Activated CD4-positive, alpha-beta T cell treated with anti-CD3 and anti-CD28 coated beads, Interleukin-2, amount 50 U/mL, for 16 hours (primary cell): ENCODE data around the gene HABP2.

Experiments used
- DNase-seq: peaks from one replicate; pipeline ENCODE4 v3.0.0-alpha.2; 2020

Gene HABP2

DNA sequence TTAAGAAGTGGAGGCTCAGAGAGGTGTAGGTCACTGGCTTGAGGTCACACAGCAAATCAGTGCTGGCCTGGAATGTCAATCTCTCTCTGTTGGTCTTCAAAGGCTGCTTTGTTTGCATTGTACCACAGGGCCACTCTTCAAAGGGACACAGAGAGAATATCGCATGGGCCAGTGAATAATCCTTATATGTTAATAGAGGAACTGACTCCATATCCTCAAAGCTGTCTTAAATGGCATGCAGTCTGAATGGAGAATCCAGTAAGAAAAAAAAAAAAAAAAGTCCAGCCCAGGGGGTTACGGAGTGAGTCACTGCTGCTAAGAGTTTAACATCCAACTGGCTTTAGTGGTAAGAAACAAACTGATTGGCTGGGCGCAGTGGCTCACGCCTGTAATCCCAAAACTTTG is 56.9 kb downstream of the HABP2 start:
- DNase-seq, result no peak

DNA sequence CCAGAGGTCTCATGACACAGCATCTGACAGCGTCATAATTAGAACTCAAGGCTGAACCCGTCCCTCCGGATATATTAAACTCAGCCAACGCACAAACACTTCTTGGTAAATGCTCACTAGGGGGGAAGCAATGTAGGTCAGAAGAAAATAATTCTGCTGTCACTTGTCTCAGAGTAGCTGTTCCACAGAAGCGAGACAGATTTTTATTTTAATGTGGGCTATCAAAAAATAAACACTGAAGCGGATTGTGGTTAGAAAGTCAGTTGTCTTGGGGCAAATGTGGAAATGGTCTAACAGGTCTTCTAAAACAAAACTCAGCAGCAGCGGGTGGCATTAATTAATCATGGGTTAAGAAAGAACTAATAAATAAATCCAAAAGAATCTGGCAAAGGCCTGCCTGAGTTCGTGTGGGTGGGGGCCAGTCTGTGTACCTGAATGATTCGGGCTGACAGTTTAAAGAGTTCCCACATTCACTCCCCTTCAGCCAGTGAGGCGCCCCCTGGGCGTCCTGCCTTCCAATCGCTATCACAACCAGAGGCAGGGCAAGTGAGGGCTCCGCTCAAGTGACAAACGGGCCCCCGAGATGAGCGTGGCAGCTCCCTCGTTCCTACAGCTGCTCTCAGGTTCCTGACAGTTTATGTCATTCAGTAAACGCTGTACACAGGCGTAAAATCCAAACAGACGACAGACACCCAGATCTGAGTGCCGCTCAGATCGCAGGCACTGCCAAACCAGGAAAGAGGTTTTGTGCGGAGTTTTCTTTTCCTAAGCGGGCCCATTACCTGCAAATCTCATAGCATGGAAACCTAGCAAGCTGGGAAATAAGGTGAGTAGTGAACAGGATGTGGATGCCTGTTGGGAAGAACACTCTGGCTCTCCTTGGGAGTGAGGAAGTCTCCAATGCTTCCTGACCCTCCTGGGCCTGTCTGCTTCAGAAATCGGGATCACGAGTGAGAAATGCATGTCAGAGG is 58.1 kb downstream of the HABP2 start:
- no peak for DNase-seq

DNA sequence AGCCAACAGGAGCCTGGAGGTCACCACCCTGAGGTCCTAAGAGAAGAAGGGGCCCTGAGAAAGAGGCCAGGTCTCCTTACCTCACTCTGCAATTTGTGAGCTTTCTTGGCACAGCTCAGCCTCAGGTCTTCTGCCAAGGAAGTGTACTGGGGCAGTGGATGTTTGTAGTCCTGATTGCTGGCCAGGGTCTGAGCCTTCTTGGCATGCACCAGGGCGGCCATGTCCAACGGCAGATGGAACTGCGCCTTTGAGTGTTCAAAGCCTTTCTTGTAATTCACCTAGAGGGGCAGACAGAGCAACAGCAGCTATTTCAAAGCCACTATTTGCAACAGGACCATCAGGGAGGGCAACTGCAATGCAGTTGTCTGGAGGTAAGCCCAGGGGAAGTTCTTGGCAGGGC is 59.3 kb downstream of the HABP2 start:
- DNase-seq, result no peak

DNA sequence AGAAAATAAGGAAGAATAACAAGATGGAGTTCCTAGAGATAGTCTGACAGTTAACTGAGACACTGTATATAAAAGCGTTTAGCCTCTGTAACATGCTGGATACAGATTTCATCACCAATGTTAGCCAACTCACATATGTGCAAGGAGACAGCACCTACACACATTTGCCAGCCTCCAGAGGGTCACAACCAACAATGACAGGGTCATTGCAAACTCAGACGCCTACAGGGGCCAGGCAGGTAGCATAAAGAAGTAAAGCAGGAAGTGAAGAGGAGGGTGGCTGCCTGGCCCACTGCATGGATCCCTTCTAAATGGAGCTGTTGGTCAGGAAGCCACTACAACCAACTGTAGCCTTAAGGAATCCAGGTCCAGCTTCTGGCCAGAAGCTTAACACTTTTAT is 60.6 kb downstream of the HABP2 start:
- no peak for DNase-seq

DNA sequence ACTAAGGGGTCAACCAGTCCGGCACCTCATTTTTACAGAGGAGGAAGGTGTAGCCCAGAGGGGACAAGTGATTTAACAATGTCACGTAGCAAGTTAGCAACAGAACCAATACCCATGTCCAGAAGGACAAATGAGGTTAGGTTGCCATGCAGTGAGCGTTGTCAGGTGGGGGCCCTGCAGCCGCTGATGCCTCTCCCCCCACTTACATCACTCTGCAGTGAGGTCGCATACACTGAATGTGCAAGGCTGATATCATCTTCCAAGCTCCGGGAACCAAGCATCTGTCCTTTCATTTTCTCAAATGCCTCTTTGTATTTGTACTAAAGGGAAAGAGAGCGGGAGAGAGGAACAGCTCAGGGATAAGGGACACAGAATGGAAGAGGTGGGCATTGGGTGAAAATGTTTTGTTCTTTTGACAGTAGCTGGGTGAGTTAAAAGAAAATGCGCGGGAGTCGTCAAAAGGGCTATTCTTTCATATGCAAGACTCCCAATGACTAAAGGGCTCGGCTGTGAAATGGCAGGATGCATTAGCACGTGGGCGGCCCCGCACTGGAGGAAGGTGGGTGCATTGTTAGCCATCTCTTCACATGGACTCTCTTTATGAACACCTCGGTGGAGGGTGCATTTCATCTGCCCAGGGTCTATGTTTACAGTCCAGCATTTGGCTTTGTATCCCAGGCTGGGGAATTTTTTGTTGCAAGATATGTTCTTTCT is 61.3 kb downstream of the HABP2 start:
- DNase-seq, result no peak

DNA sequence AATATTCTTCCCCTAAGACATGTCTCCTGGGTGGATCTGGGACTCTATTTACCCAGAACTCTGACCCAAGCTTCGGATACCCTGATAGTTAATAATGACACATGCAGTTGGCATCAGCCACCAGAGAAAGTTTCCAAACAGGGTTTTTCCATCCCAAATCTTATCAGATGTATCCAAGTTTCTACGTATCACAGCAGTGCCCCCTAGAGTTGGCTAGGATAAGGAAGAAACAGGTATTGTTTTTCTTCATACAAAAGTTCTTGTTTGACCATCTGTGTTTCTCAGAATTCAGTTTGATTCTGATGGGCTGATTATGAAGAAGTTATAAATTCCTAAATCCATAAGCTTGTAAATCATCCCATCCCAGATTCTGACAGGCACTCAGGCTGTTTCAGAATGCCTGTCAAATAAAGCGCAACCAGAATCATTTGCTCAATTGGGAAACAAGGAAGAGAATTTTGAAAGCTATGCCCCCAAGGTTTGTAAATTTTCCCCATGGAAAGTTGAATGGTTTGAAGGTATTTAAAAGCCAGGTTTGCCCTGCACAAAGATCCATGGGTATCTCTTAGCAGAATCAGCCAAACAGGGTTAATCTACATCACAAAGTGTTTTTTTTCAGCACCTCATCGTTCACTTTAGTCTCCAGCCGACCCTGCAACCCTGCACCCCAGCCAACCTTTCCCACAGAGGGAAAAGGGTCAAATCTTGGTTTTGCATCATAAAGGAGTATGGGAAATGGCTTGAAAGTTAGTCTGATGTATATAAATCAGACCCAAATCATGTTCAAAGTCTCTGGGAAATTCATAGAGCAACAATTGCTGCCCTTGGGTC is 63.6 kb downstream of the HABP2 start:
- DNase-seq, result no peak

DNA sequence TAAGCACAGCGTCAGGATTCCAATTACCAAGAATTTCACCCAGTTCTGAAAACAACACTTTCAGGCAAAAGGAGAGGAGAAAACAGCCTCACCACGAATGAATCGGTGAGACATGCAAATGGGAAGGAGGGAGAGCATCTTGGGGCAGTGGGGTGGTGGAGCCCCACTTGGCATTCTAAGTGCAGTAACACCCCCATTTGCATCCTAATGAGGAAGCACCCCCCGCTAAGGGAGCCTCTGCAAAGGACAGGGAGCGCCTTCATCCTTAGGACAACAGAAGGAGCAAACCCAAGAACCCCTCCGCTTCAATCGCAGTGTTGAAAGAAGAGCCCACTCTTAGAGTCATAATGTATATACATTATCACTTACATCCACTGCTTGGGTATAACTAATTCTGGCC is 64.2 kb downstream of the HABP2 start:
- DNase-seq, result no peak

DNA sequence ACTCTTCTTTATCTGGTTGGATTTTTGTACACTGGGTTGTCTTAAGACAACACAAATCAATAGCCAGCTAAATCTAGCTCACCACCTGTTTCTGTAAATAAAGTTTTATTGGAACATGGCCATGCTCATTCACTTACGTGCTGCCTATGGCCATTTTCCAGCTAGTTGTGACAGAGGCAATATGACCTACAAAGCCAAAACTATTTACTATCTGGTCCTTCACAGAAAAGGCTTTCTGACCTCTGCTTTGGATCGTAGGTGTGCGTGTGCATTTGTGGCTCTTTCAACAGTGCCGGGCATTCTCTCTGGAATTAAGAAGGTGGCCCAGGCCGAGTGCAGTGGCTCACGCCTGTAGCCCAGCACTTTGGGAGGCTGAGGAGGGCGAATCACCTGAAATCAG is 65.5 kb downstream of the HABP2 start:
- no peak for DNase-seq

DNA sequence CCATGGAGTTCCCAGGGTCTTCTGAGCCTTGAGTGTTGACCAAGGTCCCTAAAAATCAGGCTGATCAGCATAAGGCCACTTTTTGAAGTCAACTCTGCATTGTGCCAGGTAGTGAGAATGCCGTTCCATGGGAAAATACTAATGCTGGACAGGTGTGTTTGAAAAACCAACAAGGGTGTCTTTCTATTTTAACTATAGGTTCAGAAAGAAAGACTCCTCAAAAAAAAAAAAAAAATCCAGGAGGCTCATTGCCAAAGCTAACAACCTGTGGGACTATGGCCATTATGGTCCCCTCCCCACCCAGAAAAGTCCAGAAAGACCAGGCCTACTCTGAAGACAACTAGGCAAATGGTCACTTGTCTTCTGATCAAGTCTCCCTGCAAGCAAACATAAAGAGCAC is 66.5 kb downstream of the HABP2 start:
- no peak for DNase-seq

DNA sequence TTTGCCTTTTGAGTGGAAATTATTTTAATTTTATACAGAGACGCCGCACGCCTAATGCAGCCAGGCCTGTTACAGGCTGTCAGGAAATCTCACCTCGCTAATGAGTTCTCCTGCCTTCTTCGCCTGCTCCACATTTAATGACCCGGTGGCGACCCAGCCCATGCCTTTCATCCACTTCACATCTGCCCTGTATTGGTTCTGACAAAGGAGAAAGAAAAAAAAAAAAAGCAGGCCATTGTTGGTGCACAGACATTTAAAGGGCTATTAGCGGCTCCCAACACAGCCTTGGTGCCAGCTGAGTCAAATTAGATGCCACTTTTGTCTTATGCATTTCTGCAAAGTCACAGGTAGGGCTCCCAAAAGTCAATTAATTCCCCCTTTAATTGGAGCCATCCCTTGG is 67.7 kb downstream of the HABP2 start:
- no peak for DNase-seq

DNA sequence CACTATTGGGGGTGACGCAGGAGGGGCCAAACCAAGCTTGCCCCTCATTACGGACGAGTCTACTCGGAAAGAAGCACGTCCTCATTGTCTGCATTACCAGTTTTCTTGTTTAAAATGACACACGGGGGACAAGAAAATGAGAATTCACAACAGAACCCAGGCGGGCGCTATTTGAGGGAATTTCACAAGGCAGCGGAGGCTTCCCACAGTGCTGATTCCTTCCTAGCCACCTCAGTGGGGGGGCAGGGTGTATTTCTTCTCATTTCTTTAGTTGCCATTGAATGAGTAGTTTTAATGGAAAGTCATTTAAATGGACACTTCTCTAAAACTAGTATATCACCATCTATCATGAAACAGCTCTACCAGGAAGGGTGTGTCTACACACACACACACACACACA is 68.1 kb downstream of the HABP2 start:
- DNase-seq, result no peak

DNA sequence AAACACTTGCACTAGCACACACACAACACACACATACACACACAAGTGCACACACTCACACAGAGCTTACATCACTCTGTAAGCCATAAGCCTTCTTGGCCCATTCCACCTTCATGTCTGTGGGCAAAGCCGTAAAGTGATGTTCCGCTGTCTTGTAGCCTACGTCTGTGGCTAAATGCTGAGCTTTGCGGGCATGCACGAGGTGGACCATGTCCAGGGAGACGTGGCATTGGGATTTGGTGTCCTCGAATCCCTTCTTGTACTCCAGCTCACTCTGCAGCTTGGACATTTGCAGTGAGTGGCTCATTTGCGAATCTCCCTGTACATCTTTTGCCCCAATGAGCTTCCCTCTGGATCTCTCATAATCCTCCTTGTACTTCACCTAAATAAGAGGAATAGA is 68.9 kb downstream of the HABP2 start:
- no peak for DNase-seq

DNA sequence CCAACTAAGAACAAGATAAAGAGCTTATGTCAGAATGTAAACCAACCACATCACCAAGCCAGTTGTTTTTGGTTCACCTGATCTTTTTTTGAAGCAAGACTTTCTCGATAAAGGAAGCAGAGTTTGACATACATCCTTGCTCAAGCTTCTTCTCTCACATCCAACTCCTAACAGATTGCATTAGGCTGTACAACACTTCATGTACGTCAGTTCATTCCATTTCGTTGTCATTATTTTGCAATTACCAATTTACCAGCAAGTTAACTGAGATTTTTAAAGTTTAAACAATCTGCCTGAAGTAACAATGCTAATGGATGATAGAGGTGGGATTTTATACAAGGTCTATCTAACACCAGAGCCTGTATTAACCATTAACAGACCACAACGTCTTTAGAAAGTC is 70.0 kb downstream of the HABP2 start:
- no peak for DNase-seq

DNA sequence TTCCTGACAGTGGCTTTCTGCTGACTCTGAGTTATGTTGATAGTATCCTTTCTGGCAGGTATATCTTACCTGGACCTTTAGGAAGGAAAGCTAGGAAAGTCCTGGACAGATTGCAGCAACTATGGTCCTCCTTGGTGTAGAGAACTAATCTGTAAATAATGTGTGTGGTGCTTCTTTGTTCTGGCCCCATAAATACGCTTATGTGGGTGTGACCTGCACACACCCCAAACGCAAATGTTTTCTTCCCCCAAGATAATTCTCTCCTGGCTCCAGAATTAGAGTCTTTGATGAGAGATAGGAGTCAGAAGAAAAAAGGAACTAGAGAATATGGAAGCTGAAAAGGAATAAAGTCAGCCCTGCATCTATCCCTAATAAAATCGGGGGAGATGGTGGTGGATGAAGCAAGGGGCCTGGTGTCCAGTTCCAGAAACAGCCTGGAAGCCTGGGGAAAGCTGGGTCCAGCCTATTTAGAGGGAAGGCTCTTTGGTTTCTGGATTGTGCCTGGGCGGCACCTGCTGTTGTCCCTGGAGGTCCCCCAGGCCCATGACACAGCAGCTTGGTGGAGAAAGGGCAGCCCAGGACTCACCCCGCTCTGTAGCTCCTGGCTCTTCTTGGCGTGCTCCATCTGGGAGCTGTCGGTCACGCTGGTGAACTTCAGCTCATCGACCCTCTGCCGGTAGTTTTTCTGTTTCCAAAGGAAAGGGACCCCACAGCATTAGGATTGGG is 72.8 kb downstream of the HABP2 start:
- no peak for DNase-seq

DNA sequence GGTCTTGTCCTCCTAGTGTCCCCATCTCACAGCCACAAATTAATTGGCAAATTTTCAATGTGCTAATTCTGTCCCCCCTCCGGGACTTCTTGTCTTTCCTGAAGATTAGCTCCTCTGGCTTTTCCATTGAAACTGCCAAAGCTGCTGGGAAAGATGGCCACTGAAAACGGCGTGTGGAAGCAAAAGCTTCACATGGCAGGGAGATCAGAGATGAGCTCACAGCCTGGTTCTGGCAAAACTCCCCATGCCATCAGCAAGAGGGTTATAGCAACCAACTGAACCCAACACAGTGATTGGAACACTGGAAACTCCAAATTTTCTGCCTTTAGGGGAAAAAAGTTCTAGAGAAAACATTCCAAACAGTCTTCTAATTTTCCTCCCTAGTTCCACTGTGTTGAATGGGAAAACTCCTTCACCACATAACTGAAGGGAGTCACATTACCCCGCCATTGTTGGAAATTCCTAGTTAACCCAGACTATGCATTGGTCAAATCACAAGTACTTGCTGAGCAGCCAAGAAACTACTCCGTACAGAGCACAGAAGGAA is 74.0 kb downstream of the HABP2 start:
- no peak for DNase-seq

DNA sequence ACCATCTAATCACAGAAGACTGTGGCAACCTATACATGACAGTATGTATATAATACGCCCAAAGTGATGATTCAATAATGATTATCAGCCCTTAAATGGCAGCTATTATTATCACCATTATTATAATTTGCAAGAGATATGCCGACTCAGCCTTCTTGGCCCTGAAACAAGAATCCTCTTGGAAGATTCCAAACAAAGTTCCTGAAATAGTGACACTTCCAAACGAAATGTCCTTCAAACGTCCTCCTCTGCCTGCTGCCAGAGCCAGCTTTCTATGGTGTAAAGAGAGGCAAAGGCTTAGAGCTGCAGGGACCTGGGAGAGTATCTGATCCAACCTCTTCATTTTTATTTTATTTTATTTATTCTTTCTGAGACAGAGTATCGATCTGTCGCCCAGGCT is 75.0 kb downstream of the HABP2 start:
- no peak for DNase-seq

DNA sequence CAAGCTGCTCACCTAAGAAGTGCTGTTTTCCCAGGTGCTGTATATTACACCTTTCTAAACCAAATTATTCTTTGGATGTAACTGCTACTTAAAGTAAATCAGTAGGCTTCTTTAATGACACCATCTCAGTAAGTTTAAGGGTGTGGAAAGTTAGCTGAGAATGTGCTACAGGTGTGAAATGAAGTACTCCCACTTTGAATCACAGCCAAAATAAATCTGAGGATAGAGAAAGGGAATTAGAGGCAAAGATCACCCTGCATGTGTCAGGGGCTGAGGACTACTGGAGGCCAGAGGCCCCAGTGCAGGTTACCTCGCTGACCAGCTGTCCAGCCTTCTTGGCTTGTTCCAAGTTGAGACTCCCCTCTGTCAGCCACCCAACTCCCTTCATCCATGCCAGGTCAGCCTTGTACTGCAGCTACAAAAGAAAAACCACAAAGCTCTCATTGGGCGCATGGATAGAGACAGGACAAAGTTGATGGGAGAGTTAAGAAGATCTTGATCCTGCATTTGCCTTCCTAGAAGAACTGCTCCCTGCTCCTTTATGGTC is 75.8 kb downstream of the HABP2 start:
- no peak for DNase-seq

DNA sequence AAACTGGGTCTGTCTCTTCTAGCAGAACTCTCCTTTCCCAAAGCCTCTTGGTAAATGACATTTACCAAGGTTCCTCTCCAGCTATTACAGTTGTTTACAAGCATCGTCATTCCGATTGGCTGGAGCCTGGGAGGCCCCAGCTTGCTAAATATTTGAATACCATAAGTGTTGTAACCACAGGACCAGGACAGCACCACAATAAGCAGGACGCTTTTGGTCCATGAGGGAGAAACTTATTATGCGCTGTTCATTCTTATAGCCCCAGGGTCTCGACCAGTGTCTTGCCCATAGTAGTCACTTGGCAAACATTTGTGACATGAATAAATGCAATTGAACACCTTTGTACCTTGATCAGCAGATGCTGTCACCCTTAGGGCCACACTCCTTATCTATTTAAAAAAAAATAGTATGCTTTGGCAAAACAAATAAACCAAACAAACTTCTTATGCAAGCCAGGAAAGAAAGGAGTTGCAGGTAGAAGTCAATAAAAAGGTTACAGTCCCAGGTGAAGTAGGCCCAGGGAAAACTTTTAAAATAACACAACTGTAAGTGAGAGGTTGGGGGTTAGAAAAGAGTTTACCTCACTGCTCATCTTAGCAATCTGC is 78.2 kb downstream of the HABP2 start:
- no peak for DNase-seq

DNA sequence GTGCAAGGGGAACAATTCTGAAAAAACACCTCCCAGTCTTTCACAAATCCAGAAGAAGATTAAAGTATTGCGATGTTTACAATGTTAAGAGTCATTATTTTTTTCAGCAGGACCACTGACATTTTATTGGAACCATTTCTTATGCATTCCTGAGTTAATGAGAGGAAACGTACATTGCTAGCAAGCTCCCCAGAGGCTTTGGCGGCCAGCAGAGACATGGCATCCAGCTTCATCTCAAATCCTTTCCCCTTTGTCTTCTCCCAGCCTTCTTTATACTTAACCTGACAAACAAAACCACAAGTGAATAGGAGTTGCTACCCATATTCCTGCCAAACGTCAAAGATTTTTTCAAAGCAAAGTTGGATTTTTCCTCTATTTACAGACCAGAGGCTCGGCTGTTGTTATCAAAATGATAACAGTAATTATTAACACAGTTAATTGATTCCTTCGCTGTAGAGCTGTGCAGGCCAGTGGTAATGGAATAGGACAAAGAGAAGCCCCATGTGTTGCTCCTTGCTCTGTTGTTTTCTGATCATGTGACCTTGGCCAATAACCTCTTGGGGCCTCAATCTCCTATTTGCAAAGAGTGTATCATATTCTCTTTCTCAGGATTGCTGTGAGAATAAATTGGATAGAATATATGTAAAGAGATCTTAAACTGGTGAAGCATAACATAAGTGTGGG is 79.0 kb downstream of the HABP2 start:
- no peak for DNase-seq
